H1 (cell line): Measurements from ENCODE around the gene VSIR. TPM values are rescaled to one million over a fixed set of nuclear protein-coding genes. Genes with fewer than 3 reads are reported as not detected.

Source experiments
- CBX8 ChIP-seq: fragments of 300-800, 300-1000 bp; sonication (generic); IDR thresholded peaks from 2 replicates; pipeline ENCODE4 v1.7.1; 2016; ENCODE audit warnings: low read depth, low read length, borderline replicate concordance
- RAD21 ChIP-seq, 2 experiments: IDR thresholded peaks in 1 of 2; conservative IDR thresholded peaks in 1 of 2; 2 replicates each; pipeline ENCODE4 v1.6.1; 2011; ENCODE audit warnings: low read depth in 2 of 2, low read length in 2 of 2, improper control_type of control experiment in 1 of 2, inconsistent platforms in 1 of 2, mild to moderate bottlenecking in 1 of 2, moderate library complexity in 1 of 2
- polyA plus RNA-seq, 7 experiments: library from polyadenylated mRNA; depleted of rRNA in 3 of 7; stranded (reverse) in 5 of 7; unstranded in 2 of 7; fragments of >200 nt in 5 of 7; fragments of 200-250 nt in 2 of 7; gene quantifications; 1 replicate in 5 of 7; 2 replicates in 1 of 7; 4 replicates in 1 of 7; pipeline versions ENCODE4 v1.2.1 to v1.2.3, GENCODE V29; 2011 to 2013; ENCODE audit warnings: missing spikeins in 2 of 7, mixed read lengths in 2 of 7
- total RNA-seq: library from RNA; stranded (reverse); fragmentation: NEBNext Ultra II Directional; extraction: Animal tissue kit (Norgen Biotek cat#: 25700); gene quantifications from 2 replicates; pipeline ENCODE4 v1.2.1, GENCODE V29; 2021

The VSIR gene
- total and polyA plus RNA-seq, 2 of the 8 experiments (the other 6 are each of a cell fraction or from before 2014, with no cell fraction given): 0.33 TPM; not detected in 1

- TF ChIP-seq CBX8: no peak
- peak; percentile 13 to 32; a peak in 3 of 4 replicates for TF ChIP-seq RAD21 (IDR thresholded peaks at IDR 0.05 in 1 of 2, conservative IDR thresholded peaks at IDR 0.05 in 1 of 2; ENCODE audit: low read depth in 2 of 2, low read length in 2 of 2)
- TF ChIP-seq, all 59 proteins: peak for 4
Measured at GRCh38 chr10:71814922-71815411, 41.6 kb upstream of the VSIR start (continued).
